Hematopoietic multipotent progenitor cell treated with erythropoietin and hydrocortisone succinate and interleukin-3 and kit ligand, for 17 days (in vitro differentiated cells): ENCODE data around the gene PARD6G.

Experiments
- DNase-seq: peaks from one replicate; pipeline ENCODE4 v3.0.0-alpha.2; 2015; ENCODE audit warnings: low spot score

The PARD6G gene

GRCh38 chr18:80145196-80145804 is 102.0 kb downstream of the PARD6G start:
- no peak for DNase-seq

GRCh38 chr18:80143881-80144280 is 103.4 kb downstream of the PARD6G start:
- no peak for DNase-seq

- no peak for DNase-seq
Observed at GRCh38 chr18:80140455-80140985, 106.8 kb downstream of the PARD6G start.

- DNase-seq, result no peak
Observed at GRCh38 chr18:80137976-80138375, 109.3 kb downstream of the PARD6G start.

GRCh38 chr18:80137137-80137536 is 110.2 kb downstream of the PARD6G start:
- DNase-seq, result no peak

GRCh38 chr18:80136679-80137078 is 110.6 kb downstream of the PARD6G start:
- DNase-seq, result no peak

GRCh38 chr18:80135136-80135535 is 112.2 kb downstream of the PARD6G start:
- no peak for DNase-seq

GRCh38 chr18:80133124-80133523 is 114.2 kb downstream of the PARD6G start:
- no peak for DNase-seq

- no peak for DNase-seq
Observed at GRCh38 chr18:80132180-80132812, 115.0 kb downstream of the PARD6G start.

DNA sequence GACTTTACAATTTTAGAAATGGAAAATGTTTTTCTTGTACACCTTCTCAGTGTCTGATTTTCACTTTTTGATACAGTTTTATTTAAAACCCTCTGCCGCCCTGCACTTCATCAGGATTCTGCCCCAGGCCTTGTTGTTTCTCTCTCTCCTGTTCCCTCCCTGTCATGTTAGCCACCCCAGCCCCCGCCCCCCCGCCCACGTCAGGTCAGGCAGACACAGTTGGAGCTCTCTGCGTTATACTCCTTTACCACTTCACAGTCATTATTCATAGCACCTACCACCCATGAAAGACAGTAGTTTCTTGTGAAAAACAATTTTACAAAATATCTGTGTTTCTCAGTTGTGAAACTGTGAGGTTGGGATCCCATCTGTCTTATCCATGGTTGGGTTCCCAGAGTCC is 116.8 kb downstream of the PARD6G start:
- DNase-seq, result no peak

DNA sequence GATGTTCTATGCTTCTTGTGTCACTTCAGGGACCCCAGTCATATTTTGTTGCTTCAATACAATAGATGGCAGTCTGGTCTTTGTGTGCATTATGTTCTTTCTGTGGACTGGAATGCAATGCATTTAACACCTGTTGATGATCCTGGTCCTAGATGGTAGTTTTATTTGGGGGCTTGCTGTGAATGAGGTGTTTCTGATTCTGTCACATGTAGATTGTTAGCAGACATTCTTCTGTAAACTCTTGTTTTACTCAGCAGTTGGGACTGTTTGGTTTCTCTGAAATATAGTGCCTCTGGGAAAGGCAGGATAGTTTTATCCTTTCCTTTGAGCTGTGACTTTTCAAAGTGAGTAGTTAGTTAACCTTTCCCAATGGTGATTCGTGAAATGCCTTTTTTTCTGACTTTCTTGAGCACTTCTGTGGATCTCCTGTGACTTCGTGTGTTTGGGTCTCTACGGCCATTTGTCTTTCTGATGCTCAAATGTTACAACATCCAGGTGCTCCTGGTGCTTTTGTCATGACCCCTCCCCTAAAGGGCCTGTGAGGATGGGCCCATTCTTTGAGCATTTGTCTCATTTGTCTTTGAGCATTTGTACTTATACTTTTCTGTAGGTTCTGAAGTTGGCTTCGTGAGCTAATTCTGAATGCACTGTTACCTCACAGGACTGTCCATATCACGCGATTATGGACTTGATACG is 117.5 kb downstream of the PARD6G start:
- DNase-seq, result no peak

GRCh38 chr18:80127635-80128034 is 119.7 kb downstream of the PARD6G start:
- DNase-seq, result no peak

GRCh38 chr18:80126797-80127196 is 120.5 kb downstream of the PARD6G start:
- no peak for DNase-seq

- DNase-seq, result no peak
Observed at GRCh38 chr18:80124131-80124530, 123.2 kb downstream of the PARD6G start.

- no peak for DNase-seq
Observed at GRCh38 chr18:80120932-80121331, 126.4 kb downstream of the PARD6G start.

- DNase-seq, result no peak
Observed at GRCh38 chr18:80119111-80119510, 128.2 kb downstream of the PARD6G start.

DNA sequence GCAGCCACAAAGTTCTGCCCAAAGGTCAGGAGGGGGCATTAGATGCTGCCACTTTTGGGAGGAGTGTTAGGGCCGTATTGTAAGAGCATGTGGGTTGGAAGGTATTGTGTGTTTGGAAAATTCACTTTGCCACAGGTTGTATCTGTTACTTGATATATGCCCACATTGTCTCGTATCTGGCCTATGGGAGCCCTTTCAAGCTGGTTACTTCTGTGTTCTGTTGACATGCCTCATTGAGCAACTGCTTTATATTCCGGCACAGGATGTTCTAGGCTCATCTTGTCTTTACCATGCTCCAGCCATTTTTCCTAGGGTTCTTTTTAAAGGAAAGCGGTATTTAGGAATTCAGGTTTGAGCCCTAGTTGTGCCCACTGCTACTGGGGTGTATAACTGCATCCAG is 132.3 kb downstream of the PARD6G start:
- no peak for DNase-seq

- no peak for DNase-seq
Observed at GRCh38 chr18:80112624-80113248, 134.6 kb downstream of the PARD6G start.

GRCh38 chr18:80109676-80110078 is 137.6 kb downstream of the PARD6G start:
- peak; percentile 47 for DNase-seq

DNA sequence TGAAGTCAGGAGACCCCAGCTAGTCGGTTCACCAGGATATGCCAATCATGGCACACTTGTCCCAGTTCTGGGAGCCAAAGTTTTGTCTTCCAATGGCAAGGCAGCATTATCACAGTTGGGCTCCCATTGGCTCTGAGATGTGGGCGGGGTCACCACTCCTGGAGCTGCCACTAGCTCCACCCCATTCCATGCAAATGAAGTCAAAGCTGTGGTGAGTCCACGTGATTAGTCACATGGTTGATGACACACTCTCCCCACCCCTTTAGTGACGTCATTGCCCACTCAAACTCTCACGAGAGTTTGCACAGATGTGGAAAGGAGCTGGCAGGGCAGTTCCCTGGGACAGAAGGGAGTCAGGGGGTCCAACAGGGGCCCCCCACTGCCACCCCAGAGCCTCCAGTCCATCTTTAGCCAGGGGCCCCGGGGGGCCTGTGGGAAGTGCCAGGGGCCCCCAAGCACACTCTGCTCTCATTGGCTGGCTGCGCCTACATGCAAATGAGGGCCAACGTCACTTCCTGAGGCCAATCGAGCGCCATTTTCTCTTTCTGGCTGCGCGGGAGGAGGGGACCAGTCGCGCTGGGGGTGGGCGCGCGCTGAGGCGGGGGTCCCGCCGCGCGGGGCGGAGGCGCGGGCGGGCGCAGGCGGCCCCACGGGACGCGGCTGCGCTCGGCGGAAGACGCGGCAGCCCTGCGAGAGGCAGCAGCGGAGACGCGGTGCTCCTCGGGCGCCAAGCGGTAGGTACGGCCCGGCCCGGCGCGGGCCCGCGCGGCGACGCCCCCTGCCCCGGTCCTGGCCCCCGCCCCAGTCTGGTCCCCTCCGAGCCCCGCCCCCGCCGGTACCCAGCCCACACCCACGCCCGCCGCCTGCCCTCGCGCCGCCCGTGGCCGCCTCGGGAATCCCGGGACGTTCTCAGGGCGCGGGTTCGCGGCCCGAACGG is 138.3 kb downstream of the PARD6G start, which contains the start of gene ADNP2:
ADNP2 (plus strand) TSS at position 524 of the 937 bp plus-strand sequence. CDS start 8,281 bp downstream, outside the sequence.
- peak; percentile 97 for DNase-seq

GRCh38 chr18:80108121-80108536 is 139.2 kb downstream of the PARD6G start:
- no peak for DNase-seq
